Measurements from ENCODE around the gene KASH5. TPM values are rescaled to one million over a fixed set of nuclear protein-coding genes. Genes with fewer than 3 reads are reported as not detected.

Gene KASH5
- total RNA-seq, 2 experiments from 2014 or later, result not detected

DNA sequence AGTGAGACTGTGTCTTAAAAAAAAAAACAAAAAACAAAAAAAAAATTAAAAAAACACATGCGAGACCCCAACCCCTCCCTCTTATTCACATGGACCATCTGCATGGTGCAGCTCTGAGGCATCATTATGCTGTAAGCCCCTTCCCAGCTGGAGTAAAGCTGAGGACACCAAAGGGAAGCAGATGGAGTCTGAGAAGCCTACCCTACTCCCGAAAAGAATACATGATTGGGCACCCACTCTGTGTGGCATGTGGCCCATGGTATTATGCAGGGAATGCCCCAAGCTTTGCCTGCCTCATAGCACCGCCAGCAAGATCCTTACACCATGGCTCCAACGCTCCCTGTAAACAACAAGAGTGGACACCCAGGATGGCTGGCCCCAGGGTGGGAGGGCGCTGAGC, 30.5 kb downstream of the KASH5 start:
- DNase-seq, result no peak
- CTCF ChIA-PET, result interaction anchor here (0.6 to 1.6 kb wide), 4 partner anchors 8 to 94 kb away, joined by 3 to 7 read pairs (median 3); no protein-coding TSS in a partner anchor
- ATAC-seq, result no peak
- Mint-ChIP-seq H3K4me1 (ENCODE audit: low read depth) (peaks cover 27% of the 10 kb centered on the region), H3K4me3 (no peak overlapping the region), H3K27ac (no peak overlapping the region), H3K36me3 (ENCODE audit: low read depth) (peaks cover 3% of the 10 kb centered on the region), H3K27me3 (ENCODE audit: low read depth) (peaks cover 58% of the 10 kb centered on the region), H3K9me3 (ENCODE audit: insufficient read depth) (no peaks in the 10 kb centered on the region)
- POLR2A ChIA-PET, result interaction anchor here (1.4 kb wide), 1 partner anchor 33 kb away, joined by 4 read pairs; the partner anchor contains the start of gene PIH1D1

DNA sequence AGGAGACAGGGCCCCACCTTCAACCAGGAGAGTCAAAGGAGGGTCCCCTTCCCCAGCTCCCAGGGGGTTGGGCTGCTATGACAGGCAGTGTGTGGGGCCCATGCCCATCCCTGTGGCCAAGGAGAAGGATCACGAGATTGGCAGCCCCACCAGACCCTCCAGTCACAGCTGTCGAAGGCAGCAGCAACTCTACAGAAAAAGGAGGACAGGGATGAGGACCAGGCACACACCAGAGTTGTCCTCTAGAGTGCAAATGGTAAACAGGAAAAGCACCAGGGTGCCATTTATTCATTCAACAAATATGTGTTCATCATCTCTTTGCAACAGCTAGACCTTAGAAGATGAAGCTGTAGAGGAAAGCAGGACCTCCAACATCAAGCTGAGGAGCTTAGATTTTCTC, 31.1 kb downstream of the KASH5 start:
- Mint-ChIP-seq H3K27ac (no peak overlapping the region), H3K36me3 (ENCODE audit: low read depth) (peaks cover 3% of the 10 kb centered on the region), H3K27me3 (ENCODE audit: low read depth) (peaks cover 65% of the 10 kb centered on the region), H3K4me1 (ENCODE audit: low read depth) (peaks cover 34% of the 10 kb centered on the region), H3K4me3 (no peak overlapping the region), H3K9me3 (ENCODE audit: insufficient read depth) (no peaks in the 10 kb centered on the region)
- DNase-seq (no peak), ATAC-seq (no peak)
- ChIA-PET CTCF (interaction anchor here (0.6 to 1.6 kb wide), 3 partner anchors 9 to 95 kb away, joined by 3 read pairs; no protein-coding TSS in a partner anchor), POLR2A (interaction anchor here (1.4 kb wide), 1 partner anchor 32 kb away, joined by 4 read pairs; the partner anchor contains the start of gene PIH1D1)

DNA sequence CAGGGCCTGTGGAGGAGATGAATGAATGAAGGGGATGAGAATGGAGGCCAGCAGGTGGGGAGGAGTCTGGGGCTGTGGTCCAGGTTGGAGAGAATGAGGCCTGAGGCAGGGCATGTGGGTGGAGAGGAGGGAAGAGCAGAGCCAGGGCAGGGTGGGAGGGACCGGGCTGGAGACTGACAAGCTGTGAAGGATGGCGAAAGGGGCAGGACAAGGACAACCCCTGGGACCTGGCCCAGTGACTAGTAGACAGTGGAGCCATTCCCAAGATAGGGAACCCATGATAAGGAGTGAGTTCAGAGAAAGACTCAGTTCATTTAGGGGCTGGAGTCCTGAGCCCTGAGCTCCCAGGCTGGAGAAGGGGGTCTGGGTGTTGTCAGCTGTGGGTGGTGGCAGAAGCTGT, 32.2 kb downstream of the KASH5 start:
- DNase-seq (no peak), ATAC-seq (no peak)
- ChIA-PET POLR2A (interaction anchor here (0.7 kb wide), 1 partner anchor 29 kb away, joined by 3 read pairs; no protein-coding TSS in a partner anchor), CTCF (interaction anchor here (0.6 to 3.4 kb wide), 5 partner anchors 10 to 154 kb away, joined by 3 to 15 read pairs (median 4); no protein-coding TSS in a partner anchor)
- Mint-ChIP-seq H3K27me3 (ENCODE audit: low read depth) (peaks cover 70% of the 10 kb centered on the region), H3K27ac (no peak overlapping the region), H3K9me3 (ENCODE audit: insufficient read depth) (no peaks in the 10 kb centered on the region), H3K36me3 (ENCODE audit: low read depth) (peaks cover 3% of the 10 kb centered on the region), H3K4me3 (no peak overlapping the region), H3K4me1 (ENCODE audit: low read depth) (peaks cover 41% of the 10 kb centered on the region)

DNA sequence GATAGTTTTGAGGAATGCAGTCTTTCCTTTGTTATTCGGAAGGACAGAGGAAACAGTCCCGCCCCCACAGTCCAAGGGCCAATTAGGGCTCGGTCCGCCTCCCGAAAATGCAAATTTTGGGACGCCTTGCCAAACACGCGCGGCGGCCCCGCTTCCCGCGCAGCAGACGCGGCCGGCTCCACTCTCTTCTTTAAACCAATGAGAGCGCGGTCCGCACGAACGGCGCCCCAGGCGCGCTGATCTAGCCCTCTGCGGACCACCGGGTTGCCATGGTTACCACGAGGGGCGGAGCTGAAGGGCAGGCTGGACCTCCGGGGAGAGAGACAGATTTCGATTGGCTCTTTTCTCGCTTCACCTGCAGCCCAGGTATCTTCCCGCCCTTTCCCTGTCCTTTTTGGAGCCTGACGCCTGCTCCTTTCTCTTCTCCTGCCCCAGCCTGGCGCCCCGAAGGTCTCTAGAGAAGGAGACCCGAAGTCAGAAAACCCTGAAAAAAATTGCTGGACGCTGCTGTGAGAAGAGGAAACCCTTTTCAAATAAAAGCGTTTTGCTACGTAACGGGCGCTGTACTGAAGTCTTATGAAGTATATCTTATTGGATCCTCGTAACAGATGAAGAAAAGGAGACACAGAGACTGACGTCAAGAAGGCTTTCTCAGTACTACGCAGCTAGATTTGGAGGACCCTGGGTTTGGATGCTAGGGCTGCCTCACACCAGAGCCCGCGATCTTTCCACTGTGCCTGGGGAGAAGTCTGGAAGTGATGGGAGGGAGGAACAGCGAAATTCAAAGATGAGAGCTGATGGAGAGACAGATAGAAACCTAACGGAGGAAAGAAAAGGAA, 33.2 kb downstream of the KASH5 start:
- POLR2A ChIA-PET, result interaction anchor here (0.6 to 1.6 kb wide), 3 partner anchors 11 to 293 kb away, joined by 3 read pairs; no protein-coding TSS in a partner anchor
- no peak overlapping the region for H3K27ac Mint-ChIP-seq

DNA sequence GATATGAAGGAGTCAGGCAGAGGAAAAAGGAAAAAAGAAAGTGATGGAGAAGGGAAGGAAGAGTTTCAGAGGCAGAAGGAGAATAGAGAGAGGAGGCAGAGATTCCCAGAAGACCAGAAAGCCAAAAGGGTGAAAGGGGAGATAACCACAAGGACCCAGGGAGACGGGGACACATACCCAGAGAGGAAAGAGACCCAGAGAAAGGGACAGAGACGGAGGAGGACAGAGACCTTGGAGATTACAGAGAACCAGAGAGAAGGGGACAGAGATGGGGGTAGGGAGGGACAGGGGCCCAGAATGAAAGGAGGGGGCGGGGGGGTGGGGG, 33.8 kb downstream of the KASH5 start:
- DNase-seq, result no peak
- CTCF ChIA-PET, result interaction anchor here (0.8 to 3.4 kb wide), 8 partner anchors 8 to 51 kb away, joined by 3 to 15 read pairs (median 4); no protein-coding TSS in a partner anchor
- Mint-ChIP-seq H3K4me3 (no peak overlapping the region), H3K27me3 (ENCODE audit: low read depth) (peaks cover 83% of the 10 kb centered on the region), H3K36me3 (ENCODE audit: low read depth) (peaks cover 3% of the 10 kb centered on the region), H3K9me3 (ENCODE audit: insufficient read depth) (no peaks in the 10 kb centered on the region), H3K4me1 (ENCODE audit: low read depth) (peaks cover 55% of the 10 kb centered on the region), H3K27ac (no peak overlapping the region)
- ATAC-seq, result no peak
- POLR2A ChIA-PET, result interaction anchor here (0.6 to 1.6 kb wide), 2 partner anchors 12 to 293 kb away, joined by 3 read pairs; no protein-coding TSS in a partner anchor

More for the DNA sequence above, 33.2 kb downstream of the KASH5 start:
- H3K4me1 Mint-ChIP-seq (ENCODE audit: low read depth), result peaks cover 49% of the 10 kb centered on the region
- H3K4me3 Mint-ChIP-seq, result peak overlapping the region; percentile 26
- DNase-seq, result peak; percentile 55
- H3K9me3 Mint-ChIP-seq (ENCODE audit: insufficient read depth), result no peaks in the 10 kb centered on the region
- peaks cover 77% of the 10 kb centered on the region for H3K27me3 Mint-ChIP-seq (ENCODE audit: low read depth)
- peak; percentile 12 for ATAC-seq
- CTCF ChIA-PET, result interaction anchor here (1.3 to 3.4 kb wide), 6 partner anchors 9 to 52 kb away, joined by 3 to 15 read pairs (median 4); no protein-coding TSS in a partner anchor
- peaks cover 3% of the 10 kb centered on the region for H3K36me3 Mint-ChIP-seq (ENCODE audit: low read depth)

DNA sequence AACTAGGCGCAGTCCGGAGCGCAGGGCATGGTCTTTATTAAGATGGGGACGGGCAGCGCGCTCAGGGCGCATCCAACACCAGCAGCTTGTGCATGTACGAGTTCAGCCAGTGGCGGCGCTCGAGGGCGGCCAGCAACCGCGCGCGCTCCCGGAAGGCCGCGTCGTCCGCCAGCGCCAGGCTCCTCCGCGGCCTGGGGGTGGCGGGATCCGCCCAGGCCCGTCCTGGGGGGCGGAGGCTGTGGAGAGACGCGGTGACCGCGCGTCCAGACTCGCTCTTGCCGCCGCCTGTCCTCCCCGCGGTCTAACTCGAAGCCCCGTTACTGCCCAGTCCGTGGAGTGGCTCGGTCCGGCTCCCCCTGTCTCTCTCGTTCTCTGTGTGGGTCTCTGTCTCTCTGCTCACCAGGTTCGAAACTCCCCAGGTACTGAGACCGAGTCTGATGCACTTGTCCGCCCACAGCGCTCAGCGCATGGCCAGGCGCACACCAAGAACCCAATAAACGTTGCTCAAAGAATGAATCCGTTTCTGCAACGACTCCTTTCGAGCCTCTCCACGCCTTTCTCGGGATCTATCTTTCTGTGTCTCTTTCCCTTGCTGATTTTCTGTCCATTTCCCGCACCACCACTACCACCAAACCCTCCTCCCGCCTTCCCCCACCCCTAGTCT, 34.5 kb downstream of the KASH5 start:
- POLR2A ChIA-PET, result no interaction called here
- CTCF ChIA-PET, result interaction anchor here (0.8 to 3.4 kb wide), 7 partner anchors 9 to 51 kb away, joined by 3 to 15 read pairs (median 4); no protein-coding TSS in a partner anchor
- Mint-ChIP-seq H3K4me1 (ENCODE audit: low read depth) (peaks cover 58% of the 10 kb centered on the region), H3K27ac (peak overlapping the region; percentile 58), H3K9me3 (ENCODE audit: insufficient read depth) (no peaks in the 10 kb centered on the region), H3K36me3 (ENCODE audit: low read depth) (peaks cover 3% of the 10 kb centered on the region), H3K4me3 (peak overlapping the region; percentile 61), H3K27me3 (ENCODE audit: low read depth) (peaks cover 85% of the 10 kb centered on the region)
- peak; percentile 65 for ATAC-seq
- DNase-seq, result peak; percentile 75

DNA sequence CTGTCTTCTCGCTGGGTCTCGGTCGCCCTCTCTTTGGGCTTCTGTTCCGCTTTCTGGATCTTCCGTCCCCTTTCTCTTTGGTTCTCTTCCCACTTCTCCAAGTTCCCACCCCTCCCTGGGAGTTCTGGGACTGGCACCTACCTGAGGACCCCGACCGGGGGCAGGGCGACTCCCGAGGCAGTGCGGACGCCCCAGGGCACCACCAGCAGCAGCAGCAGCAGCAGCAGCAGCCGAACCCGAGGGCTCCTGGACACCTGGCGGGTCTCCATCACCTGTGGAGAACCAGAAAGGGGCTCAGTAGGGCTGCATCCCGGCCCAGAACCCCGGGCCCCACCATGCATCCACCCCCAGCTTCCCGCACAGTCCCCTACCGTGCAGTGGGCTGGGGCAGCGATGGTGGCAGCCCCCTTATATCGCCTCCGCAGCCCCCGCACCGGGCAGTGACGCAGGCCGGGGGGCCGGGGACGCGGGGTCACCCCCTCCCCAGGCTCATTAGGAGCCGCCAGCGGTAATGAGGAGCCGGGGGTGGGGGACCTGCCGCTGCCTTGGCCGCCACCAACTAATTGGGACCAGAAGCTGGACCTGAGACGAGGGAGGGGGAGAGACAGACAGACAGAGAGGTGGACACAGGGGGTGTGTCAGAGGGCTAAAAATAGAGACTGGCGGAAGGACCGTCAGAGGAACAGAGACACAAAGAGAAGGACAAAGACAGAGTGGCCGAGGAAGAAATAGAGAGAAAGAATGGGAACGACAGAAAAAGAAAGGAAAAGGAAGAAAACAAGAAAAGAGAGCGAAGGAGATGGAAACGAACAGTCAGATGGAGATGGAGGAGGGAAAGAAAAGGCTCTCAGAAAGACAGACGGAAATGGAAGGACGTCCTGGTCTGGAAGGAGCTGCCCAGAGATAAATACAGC, 35.3 kb downstream of the KASH5 start, which contains the start of gene PTH2:
Gene PTH2 (minus strand): TSS at position 371 of the 914 bp plus-strand sequence. CDS start 102 bp downstream, at position 269.
- Mint-ChIP-seq H3K36me3 (ENCODE audit: low read depth) (peaks cover 3% of the 10 kb centered on the region), H3K4me1 (ENCODE audit: low read depth) (peaks cover 65% of the 10 kb centered on the region), H3K27ac (peak within 1 kb of the TSS; percentile 58), H3K4me3 (peak within 1 kb of the TSS; percentile 61), H3K9me3 (ENCODE audit: insufficient read depth) (no peaks in the 10 kb centered on the region), H3K27me3 (ENCODE audit: low read depth) (peaks cover 85% of the 10 kb centered on the region)
- ChIA-PET POLR2A (interaction anchor here (0.9 to 1.2 kb wide), 2 partner anchors 11 to 14 kb away, joined by 3 read pairs; no protein-coding TSS in a partner anchor), CTCF (interaction anchor here (0.8 to 3.4 kb wide), 6 partner anchors 10 to 88 kb away, joined by 3 to 9 read pairs (median 6); partner anchors contain the start of gene CD37)
- no peak for DNase-seq
- peak; percentile 3 for ATAC-seq

DNA sequence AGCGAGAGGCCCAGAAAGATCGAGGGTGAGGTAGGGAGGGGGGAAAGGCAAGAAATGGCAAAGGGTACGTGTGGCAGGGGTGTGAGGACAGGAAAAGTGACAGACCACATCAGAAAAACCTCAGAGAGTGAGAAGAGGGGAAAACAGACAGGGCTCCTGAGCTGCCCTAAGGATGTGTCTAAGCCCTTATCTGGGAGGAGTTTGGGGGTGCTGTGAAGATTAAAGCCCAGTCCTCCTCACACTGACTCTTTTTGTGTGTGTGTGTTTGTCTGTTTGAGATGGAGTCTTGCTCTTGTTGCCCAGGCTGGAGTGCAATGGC, 35.9 kb downstream of the KASH5 start:
- Mint-ChIP-seq H3K4me1 (ENCODE audit: low read depth) (peaks cover 70% of the 10 kb centered on the region), H3K4me3 (peak overlapping the region; percentile 52), H3K27me3 (ENCODE audit: low read depth) (peaks cover 86% of the 10 kb centered on the region), H3K36me3 (ENCODE audit: low read depth) (peaks cover 3% of the 10 kb centered on the region), H3K9me3 (ENCODE audit: insufficient read depth) (no peaks in the 10 kb centered on the region), H3K27ac (peak overlapping the region; percentile 21)
- DNase-seq (peak; percentile 50), ATAC-seq (peak; percentile 53)
- CTCF ChIA-PET, result interaction anchor here (0.8 to 1.8 kb wide), 4 partner anchors 10 to 88 kb away, joined by 3 to 8 read pairs (median 3); partner anchors contain the start of gene CD37
- POLR2A ChIA-PET, result interaction anchor here (0.9 to 1.2 kb wide), 2 partner anchors 10 to 15 kb away, joined by 3 read pairs; no protein-coding TSS in a partner anchor

DNA sequence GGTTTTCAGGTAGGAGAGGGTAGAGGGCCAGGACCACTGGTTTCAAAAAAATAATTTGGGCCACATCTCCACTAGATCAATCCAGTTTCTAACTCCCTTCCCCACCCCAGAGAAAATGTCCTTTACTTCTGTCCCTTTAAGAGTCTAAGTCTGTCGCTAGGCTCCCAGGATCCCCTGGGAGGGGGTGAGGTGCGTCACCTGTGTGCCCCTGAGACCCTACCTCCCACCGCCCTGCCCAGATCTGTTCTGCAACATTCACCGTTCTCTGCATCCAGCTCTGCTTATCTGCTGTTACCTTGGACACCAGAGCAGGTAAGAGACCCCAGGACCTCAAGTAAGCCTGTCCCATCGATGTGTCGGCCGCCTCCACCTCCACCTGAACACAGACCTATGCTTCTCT, 37.1 kb downstream of the KASH5 start, which contains the start of gene GFY:
Gene GFY (plus strand): TSS at position 211 of the 400 bp plus-strand sequence. CDS start 1,043 bp downstream, outside the sequence.
- H3K9me3 Mint-ChIP-seq (ENCODE audit: insufficient read depth), result no peaks in the 10 kb centered on the region
- H3K36me3 Mint-ChIP-seq (ENCODE audit: low read depth), result peaks cover 3% of the 10 kb centered on the region
- H3K27ac Mint-ChIP-seq, result no peak within 1 kb of the TSS
- DNase-seq (no peak), ATAC-seq (no peak)
- H3K27me3 Mint-ChIP-seq (ENCODE audit: low read depth), result peaks cover 85% of the 10 kb centered on the region
- ChIA-PET CTCF (interaction anchor here (1.4 to 3.8 kb wide), 5 partner anchors 9 to 33 kb away, joined by 3 to 20 read pairs (median 4); no protein-coding TSS in a partner anchor), POLR2A (interaction anchor here (1.1 kb wide), 1 partner anchor 92 kb away, joined by 3 read pairs; no protein-coding TSS in a partner anchor)
- H3K4me1 Mint-ChIP-seq (ENCODE audit: low read depth), result peaks cover 74% of the 10 kb centered on the region
- no peak within 1 kb of the TSS for H3K4me3 Mint-ChIP-seq

DNA sequence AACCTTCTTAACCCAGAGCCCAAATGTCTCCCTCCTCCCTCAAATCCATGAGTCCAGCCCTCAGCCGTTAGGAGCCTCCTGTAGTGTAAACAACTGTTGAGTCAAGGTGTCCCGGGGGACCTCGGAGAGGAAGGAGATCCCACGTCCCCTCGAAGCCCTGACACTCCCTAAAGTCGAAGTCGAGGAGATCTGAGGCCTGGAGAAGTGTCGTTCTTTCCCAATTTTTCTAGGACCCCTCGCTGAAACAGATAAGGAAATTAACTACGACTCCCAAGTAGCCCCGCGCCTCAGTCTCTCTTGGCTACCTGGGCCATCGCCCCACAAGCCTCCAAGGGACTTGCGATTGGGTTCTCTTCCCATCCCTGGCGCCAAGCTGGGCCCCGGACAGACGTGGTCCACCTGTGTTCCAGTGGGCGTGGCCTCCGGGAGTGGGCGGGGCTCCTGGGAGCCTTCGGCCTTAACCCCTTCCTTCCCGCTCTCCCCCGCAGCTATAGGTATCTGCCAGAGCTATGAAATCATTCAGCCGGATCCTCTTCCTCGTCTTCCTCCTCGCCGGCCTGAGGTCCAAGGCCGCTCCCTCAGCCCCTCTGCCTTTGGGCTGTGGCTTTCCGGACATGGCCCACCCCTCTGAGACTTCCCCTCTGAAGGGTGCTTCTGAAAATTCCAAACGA, 38.0 kb downstream of the KASH5 start:
- H3K36me3 Mint-ChIP-seq (ENCODE audit: low read depth), result peaks cover 3% of the 10 kb centered on the region
- peak; percentile 56 for DNase-seq
- H3K4me1 Mint-ChIP-seq (ENCODE audit: low read depth), result peaks cover 73% of the 10 kb centered on the region
- no peaks in the 10 kb centered on the region for H3K9me3 Mint-ChIP-seq (ENCODE audit: insufficient read depth)
- POLR2A ChIA-PET, result interaction anchor here (1.1 kb wide), 1 partner anchor 93 kb away, joined by 3 read pairs; no protein-coding TSS in a partner anchor
- H3K4me3 Mint-ChIP-seq, result no peak overlapping the region
- H3K27me3 Mint-ChIP-seq (ENCODE audit: low read depth), result peaks cover 82% of the 10 kb centered on the region
- H3K27ac Mint-ChIP-seq, result no peak overlapping the region
- CTCF ChIA-PET, result interaction anchor here (0.7 to 3.8 kb wide), 6 partner anchors 10 to 47 kb away, joined by 3 to 20 read pairs (median 4); partner anchors contain the start of gene FLT3LG
- no peak for ATAC-seq
